Adrenal gland (tissue), 12 donors: ENCODE results near the gene MAPKAP1. TPM values are rescaled to one million over a fixed set of nuclear protein-coding genes. Genes with fewer than 3 reads are reported as not detected.

Source experiments
- DNase-seq, 7 donors: peaks; one replicate each; pipeline ENCODE4 v3.0.0-alpha.2; 2019 to 2020
- H3K27ac ChIP-seq, 5 donors: fragments of 200-600 bp; sonication (generic) in 4 of 5; 1 replicate in 3 of 5; 2 replicates in 2 of 5; pipeline versions ENCODE4 v1.5.1 to v1.8.0; 2016 to 2020; ENCODE audit warnings: mild to moderate bottlenecking in 1 of 5
- H3K27me3 ChIP-seq: fragments of 200-600 bp; 2 replicates; pipeline ENCODE4 v1.8.0; 2021
- H3K36me3 ChIP-seq, 2 donors: fragments of 200-600 bp; replicated peaks in 1 of 2; 1 replicate in 1 of 2; 2 replicates in 1 of 2; pipeline versions ENCODE4 v1.5.1 to v1.8.0; 2018 to 2022
- H3K4me1 ChIP-seq, 2 donors: fragments of 200-600 bp; replicated peaks in 1 of 2; 1 replicate in 1 of 2; 2 replicates in 1 of 2; pipeline versions ENCODE4 v1.5.1 to v1.8.0; 2018 to 2021
- H3K4me3 ChIP-seq, 4 donors: fragments of 200-600 bp; sonication (generic) in 3 of 4; one replicate each; pipeline ENCODE4 v1.5.1; 2016 to 2018
- H3K9me3 ChIP-seq, 3 donors: fragments of 200-600 bp; sonication (generic) in 1 of 3; replicated peaks in 1 of 3; 1 replicate in 2 of 3; 2 replicates in 1 of 3; pipeline versions ENCODE4 v1.5.1 to v1.8.0; 2016 to 2021
- POLR2A ChIP-seq, 2 donors: fragments of 450-650 bp; IDR thresholded peaks; one replicate each; pipeline ENCODE4 v1.6.1; 2017; ENCODE audit warnings: antibody characterized with exemption in 2 of 2, mild to moderate bottlenecking in 2 of 2, moderate library complexity in 1 of 2
- WGBS, 4 donors: extraction: QIAGEN DNeasy Blood & Tissue Kit in 2 of 4; methylation state at CpG; one replicate each; pipeline versions ENCODE4 v1.1.5 to v1.1.7; 2013 to 2017; 5-methylcytosine and 5-hydroxymethylcytosine counted together
- intact Hi-C, 2 donors: fragments of 100-400 bp; cut with DNase I; formaldehyde crosslinking; loops; one replicate each; pipeline versions ENCODE4 v1.14.1 to v1.15.0; 2022 to 2023
- polyA plus RNA-seq, 3 donors: library from polyadenylated mRNA; stranded (reverse); fragments of 200-250 nt in 2 of 3; fragments of 350-450 nt in 1 of 3; fragmentation: Illumina TruSeq in 1 of 3; extraction: RNeasy Lipid Tissue Mini Kit (QIAGEN cat#74804) in 1 of 3; gene quantifications; one replicate each; pipeline ENCODE4 v1.2.3, GENCODE V29; 2013 to 2014
- total RNA-seq, 9 donors: library from RNA; depleted of rRNA in 4 of 9; stranded (reverse); fragments of >200 nt in 4 of 9; fragments of 120-200 nt in 1 of 9; fragmentation: NEBNext Ultra II Directional in 1 of 9; extraction: Animal tissue kit (Norgen Biotek cat#: 25700) in 1 of 9; gene quantifications; one replicate each; pipeline versions ENCODE4 v1.1.0 to v1.2.4, GENCODE V29; 2013 to 2023
- TF ChIP-seq, protein P1 (sequence below), 6 experiments: fragments of 450-650 bp in 4 of 6; fragments of 200-600 bp in 2 of 6; sonication (generic) in 1 of 6; IDR thresholded peaks; 1 replicate in 5 of 6; 2 replicates in 1 of 6; pipeline versions ENCODE4 v1.5.1 to v1.8.0; 2016 to 2021; ENCODE audit warnings: antibody characterized with exemption in 6 of 6, mild to moderate bottlenecking in 2 of 6, moderate library complexity in 1 of 6
- donor health status: healthy with polysubstance abuse.
- donor health status: Bipolar disorder and iron deficiency.
- donor health status: DM: yes; HTN: yes; CAD: no.
- donor health status: DM: no; HTN: no; CAD: no.
- donor health status: DM: no; HTN: no; CAD: no.
- donor health status: DM: yes; HTN: yes; CAD: no.

The MAPKAP1 gene
- total and polyA plus RNA-seq, 12 donors, result 72.2 to 156 (median 94.9) TPM

DNA sequence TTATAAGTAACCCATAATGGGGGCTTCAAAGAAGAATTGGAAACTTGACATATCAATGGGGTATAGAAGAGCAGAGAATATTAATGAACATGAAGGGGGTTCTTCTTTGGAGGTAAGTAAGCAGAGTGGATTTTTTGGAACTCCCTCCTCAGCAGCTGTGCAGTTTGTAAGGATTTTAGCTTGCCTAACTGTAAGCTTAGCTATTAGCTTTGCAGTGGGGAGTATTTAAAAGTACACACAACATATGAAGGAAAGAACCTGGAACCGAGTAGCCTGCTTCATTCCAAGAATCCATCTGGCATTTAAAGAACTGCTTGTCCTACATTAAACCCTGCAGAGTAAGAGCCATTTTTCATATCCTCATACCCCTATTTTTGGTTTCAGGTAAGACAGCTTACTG lies 38.0 kb upstream of the MAPKAP1 start:
- TF ChIP-seq POLR2A (IDR thresholded peaks at IDR 0.05), result no peak
- TF ChIP-seq, protein P1, sequence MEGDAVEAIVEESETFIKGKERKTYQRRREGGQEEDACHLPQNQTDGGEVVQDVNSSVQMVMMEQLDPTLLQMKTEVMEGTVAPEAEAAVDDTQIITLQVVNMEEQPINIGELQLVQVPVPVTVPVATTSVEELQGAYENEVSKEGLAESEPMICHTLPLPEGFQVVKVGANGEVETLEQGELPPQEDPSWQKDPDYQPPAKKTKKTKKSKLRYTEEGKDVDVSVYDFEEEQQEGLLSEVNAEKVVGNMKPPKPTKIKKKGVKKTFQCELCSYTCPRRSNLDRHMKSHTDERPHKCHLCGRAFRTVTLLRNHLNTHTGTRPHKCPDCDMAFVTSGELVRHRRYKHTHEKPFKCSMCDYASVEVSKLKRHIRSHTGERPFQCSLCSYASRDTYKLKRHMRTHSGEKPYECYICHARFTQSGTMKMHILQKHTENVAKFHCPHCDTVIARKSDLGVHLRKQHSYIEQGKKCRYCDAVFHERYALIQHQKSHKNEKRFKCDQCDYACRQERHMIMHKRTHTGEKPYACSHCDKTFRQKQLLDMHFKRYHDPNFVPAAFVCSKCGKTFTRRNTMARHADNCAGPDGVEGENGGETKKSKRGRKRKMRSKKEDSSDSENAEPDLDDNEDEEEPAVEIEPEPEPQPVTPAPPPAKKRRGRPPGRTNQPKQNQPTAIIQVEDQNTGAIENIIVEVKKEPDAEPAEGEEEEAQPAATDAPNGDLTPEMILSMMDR (IDR thresholded peaks at IDR 0.05), result no peak
- no peak for DNase-seq
- WGBS, 4 donors, result 50 to 67% (median 60%) methylated on average over 1 of the region's 1 CpG
- H3K27me3 ChIP-seq, result no peaks in the 10 kb centered on the region
- peaks cover 0 to 16% of the 10 kb centered on the region in 2 donors for H3K4me1 ChIP-seq
- intact Hi-C loops, result loop anchor here in 1 of 2 donors (5.0 kb wide), 2 partner anchors 77 to 333 kb away; no protein-coding TSS in a partner anchor
- H3K4me3 ChIP-seq, result no peak overlapping the region
- no peaks in the 10 kb centered on the region for H3K9me3 ChIP-seq
- H3K36me3 ChIP-seq, result no peaks in the 10 kb centered on the region
- no peak overlapping the region for H3K27ac ChIP-seq

DNA sequence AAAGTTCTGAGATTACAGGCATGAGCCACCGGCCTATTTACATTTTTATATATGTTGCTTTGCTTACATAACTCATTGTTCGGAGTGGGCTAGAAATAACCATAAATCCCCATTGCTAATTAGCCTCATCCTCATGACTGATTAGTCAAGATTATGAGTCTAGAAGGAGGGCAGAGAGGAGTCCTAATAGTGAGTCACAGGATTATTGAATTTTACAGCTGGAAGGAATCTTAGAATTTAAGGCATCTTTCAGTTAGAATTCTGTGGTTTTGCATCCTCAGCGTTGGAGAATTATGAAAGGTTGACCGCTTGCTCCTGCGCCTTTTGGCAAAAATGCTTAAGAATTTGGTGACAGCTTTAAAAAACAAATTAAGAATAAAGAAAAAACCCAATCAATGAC lies 37.6 kb upstream of the MAPKAP1 start:
- Histone ChIP-seq H3K27me3 (no peaks in the 10 kb centered on the region), H3K27ac (no peak overlapping the region), H3K9me3 (no peaks in the 10 kb centered on the region), H3K4me1 (peaks cover 0 to 12% of the 10 kb centered on the region in 2 donors), H3K4me3 (no peak overlapping the region), H3K36me3 (no peaks in the 10 kb centered on the region)
- DNase-seq, result no peak
- 90 to 96% (median 94%) methylated on average over 5 of the region's 5 CpGs for WGBS, 4 donors
- no peak for TF ChIP-seq POLR2A (IDR thresholded peaks at IDR 0.05)
- TF ChIP-seq, protein P1 (IDR thresholded peaks at IDR 0.05), result no peak
- intact Hi-C loops, result loop anchor here in 1 of 2 donors (5.0 kb wide), 2 partner anchors 78 to 332 kb away; no protein-coding TSS in a partner anchor

DNA sequence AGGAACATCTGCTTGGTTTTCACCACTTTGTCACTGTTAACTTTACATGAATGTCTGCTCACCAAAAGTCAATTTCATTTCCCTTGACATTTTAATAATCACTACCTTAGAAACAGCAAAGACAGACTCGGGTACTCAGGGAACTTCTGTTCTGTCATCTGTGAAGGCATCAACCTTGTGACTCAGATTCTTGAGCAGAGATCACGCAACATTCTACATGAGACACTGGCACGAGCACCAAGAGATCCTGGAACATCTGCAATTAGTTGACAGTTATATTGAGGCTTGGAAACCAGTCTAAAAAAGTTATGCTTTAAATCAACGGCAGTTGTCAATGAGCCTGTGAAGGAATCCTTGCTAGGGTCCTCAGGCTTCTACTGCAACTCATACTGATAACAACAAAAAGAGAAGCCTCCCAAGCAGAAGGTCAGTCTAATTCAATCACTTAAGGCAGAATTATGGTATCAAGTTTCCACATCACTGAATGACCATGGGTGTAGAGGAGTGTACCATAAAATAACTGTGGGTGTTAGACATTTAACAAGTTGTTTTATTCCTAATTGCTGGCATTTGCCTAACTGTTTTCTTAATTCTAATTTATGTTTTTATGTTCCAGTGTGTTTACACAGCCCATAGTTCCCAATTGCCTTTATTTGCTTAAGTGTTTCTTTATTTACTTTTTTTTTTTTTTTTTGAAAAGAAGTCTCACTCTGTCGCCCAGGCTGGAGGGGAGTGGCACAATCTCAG lies 36.8 kb upstream of the MAPKAP1 start:
- WGBS, 4 donors, result 58 to 65% (median 61%) methylated on average over 5 of the region's 5 CpGs
- Histone ChIP-seq H3K27me3 (no peaks in the 10 kb centered on the region), H3K27ac (no peak overlapping the region), H3K36me3 (no peaks in the 10 kb centered on the region), H3K4me3 (no peak overlapping the region), H3K4me1 (peaks cover 0 to 7% of the 10 kb centered on the region in 2 donors), H3K9me3 (no peaks in the 10 kb centered on the region)
- TF ChIP-seq POLR2A (IDR thresholded peaks at IDR 0.05), result no peak
- TF ChIP-seq, protein P1 (IDR thresholded peaks at IDR 0.05), result no peak
- no peak for DNase-seq
- intact Hi-C loops, result no loop called here

DNA sequence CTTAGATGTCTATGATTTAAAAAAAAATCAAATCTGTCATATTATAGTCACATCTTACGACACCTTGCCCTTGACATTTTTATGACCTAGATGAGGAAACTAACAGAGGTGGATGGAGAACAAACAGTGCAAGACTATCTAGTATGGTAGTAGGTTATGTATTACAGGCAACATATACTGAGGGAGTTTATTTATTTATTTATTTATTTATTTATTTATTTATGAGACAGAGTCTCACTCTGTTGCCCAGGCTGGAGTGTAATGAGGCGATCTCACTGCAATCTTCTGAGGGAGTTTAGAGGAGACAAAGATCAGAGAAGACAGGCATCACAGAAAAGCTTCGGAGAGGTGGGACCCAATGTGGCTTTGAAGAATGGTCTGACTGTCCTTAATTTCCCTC lies 35.6 kb upstream of the MAPKAP1 start:
- intact Hi-C loops, result no loop called here
- 70 to 80% (median 78%) methylated on average over 3 of the region's 3 CpGs for WGBS, 4 donors

More for the DNA sequence above, 35.6 kb upstream of the MAPKAP1 start:
- TF ChIP-seq, protein P1 (IDR thresholded peaks at IDR 0.05), result no peak
- TF ChIP-seq POLR2A (IDR thresholded peaks at IDR 0.05), result no peak
- Histone ChIP-seq H3K4me3 (no peak overlapping the region), H3K4me1 (peaks cover 0 to 7% of the 10 kb centered on the region in 2 donors), H3K27ac (no peak overlapping the region), H3K36me3 (no peaks in the 10 kb centered on the region), H3K27me3 (no peaks in the 10 kb centered on the region), H3K9me3 (no peaks in the 10 kb centered on the region)
- DNase-seq, result no peak
